Activated naive CD8-positive, alpha-beta T cell treated with anti-CD3 and anti-CD28 coated beads, Interleukin-2, amount 50 U/mL, for 16 hours (primary cell): ENCODE data around the gene C10orf53.

Experiments used
- DNase-seq: peaks from one replicate; pipeline ENCODE4 v3.0.0-alpha.2; 2020; ENCODE audit warnings: low read depth, low spot score

Gene C10orf53

DNA sequence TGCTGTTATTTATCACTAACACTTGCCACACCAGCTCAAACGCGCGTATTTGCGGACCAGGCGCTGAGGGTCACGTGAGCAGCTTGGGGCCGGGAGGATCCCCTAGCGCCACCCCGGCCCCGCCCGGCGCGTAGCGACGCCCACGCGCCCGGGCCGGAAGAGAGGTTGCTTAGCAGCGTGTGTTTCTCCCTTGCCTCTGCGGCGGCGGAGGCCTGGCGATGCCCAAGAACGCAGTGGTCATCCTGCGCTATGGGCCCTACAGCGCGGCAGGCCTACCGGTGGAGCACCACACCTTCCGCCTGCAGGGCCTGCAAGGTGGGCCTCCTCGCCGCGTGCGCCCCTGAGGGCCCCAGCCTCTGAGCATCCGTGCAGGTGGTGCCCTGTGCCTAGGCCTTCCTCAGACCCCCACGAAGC lies at the start of gene C10orf53:
Gene C10orf53 (plus strand): TSS at position 172 of the 414 bp plus-strand sequence. CDS start 47 bp downstream, at position 219.
- no peak for DNase-seq

- no peak for DNase-seq
Measured at GRCh38 chr10:49631975-49632374, 47.5 kb upstream of the C10orf53 start.

DNA sequence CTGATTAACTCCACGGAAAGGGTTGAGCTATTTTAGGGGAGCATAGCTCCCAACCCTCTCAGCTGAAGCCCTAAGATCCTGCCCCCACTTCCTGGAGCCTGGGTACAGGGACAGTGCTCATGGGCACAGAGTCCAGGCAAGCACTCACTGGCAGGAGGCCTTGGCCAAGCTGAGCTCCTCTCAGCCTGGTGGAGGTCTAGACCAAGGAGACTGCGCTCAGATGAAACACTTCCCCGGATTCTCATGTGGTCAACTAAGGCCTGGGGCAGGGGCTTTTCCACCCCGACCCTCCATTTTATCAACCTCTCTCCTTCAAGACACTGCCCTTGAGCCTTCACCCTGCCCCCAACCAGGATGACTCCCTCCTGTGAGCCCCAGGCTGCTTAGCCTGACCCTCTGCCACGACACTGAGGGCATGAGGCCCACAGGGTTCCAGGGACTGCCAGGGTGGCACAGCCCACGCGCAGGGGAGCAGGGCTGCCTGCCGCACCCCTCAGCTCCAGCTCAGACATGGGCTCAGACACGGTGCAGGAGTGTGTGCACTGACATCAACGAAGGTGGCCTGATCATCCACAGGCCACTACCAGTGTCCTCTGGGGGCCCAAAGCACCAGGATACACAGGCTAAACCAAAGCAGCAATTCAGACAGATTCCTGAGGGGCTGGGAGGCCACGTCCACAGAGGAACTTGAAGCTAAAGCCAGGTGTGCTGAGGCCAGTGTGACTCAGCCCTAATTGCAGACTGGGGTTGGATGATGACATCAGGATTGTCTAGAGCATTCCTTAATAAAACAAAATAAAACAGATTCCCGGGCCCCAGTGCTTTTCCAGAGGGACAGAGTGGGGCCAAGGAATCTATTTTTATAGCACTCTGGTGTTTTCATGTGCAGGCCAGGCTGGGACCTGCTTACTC lies 46.8 kb upstream of the C10orf53 start:
- no peak for DNase-seq

GRCh38 chr10:49633327-49634068 lies 46.0 kb upstream of the C10orf53 start:
- no peak for DNase-seq

DNA sequence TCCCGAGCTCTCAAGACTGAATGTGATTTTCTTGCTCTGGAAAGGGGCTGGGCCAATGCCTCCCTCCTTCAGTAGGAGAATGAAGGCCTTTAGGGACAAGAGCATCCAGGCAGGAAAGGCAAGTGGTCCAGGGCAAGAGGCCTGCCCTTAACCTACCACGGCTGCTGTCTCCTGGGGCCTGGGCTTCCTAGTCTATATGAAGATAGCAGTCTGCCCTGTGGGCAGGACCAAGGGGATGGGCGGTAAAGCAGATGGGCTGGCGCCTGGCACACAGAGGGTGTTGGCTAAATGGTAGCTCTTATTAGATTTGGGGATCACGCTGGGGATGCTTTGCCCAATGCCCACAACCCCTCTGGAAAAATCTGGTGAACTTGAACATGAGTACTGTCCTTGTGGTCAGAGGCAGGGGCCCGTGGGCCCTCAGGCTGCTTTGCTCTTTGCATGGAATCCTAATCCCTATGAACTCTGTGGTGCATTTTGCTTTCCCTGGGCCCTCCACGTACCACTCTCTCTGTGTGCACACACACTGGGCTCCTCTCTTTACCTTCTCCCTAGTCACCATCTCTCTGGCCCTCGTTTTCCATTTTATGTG lies 45.3 kb upstream of the C10orf53 start:
- DNase-seq = no peak

DNA sequence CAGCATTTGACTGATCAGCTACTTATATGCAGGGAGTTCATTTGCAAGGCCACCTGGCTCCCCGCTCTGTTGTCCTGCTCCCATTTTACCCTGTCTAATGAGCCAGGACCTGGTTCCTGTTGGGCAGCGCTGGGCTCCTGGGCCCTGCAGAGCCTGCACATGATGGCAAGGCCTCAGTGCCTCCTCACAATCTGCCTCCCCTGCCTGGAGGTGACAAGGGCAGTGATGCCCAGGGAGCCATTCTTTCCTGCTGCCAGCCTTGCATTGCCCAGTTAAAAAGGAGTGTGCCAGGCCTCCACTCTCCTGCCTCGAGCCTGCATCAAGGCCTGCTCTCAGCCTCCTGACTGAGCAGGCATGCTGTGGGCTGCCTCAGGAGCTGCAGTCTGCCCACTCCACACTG lies 37.1 kb upstream of the C10orf53 start:
- no peak for DNase-seq

- no peak for DNase-seq
Measured at GRCh38 chr10:49643241-49644034, 36.0 kb upstream of the C10orf53 start.

DNA sequence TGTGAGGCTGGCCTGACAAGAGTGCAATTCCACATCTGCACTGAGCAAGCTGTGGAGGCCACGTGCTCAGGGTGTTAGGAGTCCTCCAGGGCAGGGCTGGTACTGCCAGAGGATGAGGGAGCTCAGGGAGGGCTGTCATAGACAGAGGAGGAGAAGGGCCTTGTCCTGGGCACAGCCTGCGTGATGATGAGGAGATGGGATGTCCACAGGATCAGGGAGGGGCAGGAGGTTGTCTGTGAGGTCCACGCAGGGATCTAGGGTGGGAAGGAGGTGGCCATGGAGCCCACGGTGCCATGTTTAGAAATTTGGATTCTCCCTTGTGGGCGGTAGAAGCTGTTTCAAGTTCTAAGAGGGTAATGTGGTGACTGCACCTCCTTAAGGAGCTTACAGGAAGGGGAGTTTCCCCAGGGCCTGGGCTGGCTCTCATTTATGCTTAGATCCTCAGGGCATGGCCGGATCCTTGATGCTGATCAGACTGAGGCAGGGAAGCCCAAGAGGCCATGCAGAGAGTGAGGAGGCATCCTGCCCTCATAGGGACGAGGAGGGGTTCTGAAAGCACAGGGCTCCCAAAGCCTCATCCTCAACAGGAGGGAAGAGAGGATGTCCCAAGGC lies 35.3 kb upstream of the C10orf53 start:
- DNase-seq = no peak

DNA sequence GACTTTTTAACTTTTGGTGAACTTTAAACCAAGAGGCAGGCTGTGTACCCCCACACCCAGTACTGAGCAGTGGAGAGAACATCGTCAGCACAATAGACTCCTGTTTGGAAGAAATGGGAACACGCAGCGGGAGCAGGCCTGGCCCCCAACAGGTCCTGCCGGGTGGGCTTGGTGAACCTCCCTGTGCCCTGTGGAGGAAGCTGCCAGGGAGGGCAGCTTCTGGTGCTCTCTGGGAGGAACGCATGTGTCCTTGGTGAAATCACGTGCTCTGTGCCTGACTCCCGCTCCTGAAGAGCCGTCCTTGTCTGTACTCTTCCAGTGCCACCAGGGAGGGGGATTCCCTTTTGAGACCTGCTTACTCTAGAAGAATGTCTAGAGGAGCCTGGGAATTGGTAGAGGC lies 34.0 kb upstream of the C10orf53 start:
- DNase-seq = no peak

DNA sequence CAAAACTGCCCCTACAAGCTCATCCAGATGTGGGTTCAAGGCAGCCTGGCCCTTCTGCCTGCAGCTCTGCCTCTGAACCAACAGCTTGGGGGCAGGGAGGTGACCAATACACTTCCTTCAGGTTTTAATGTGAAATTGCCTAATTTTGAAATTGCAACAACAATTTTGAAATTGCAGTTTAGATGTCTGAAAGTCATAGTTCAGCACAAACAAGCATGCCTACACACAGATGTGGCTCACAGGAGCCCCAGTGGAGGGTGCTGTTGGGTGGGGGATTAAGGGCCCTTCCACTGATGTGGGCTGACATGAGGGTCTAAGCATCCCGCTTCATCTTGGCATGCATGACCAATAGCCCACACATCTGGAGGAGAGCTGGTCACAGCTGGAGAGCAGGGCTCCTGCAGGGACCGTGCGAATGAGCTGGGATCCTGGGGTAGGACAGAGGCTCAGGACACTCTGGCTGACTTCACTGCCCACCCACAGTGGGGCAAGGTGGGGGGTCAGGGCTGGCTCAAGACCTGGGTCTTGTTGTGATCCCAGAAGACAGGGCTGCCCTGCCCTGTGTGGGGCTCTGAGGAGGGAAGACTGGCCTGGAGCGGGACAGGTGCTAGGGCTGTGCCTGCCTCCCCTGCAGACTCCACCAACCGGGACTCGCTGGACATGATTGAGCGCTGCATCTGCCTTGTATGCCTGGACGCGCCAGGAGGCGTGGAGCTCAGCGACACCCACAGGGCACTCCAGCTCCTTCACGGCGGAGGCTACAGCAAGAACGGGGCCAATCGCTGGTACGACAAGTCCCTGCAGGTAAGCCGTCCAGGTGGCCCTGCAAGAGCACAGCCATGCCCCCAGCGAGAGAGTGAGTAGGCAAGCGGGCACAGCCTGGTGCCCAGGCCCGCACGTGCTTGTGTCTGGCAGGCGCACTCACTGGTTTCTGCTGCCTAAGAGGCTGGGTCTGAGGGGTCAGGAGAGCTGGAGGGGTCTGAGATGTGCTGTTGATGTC lies 33.3 kb upstream of the C10orf53 start:
- no peak for DNase-seq

DNA sequence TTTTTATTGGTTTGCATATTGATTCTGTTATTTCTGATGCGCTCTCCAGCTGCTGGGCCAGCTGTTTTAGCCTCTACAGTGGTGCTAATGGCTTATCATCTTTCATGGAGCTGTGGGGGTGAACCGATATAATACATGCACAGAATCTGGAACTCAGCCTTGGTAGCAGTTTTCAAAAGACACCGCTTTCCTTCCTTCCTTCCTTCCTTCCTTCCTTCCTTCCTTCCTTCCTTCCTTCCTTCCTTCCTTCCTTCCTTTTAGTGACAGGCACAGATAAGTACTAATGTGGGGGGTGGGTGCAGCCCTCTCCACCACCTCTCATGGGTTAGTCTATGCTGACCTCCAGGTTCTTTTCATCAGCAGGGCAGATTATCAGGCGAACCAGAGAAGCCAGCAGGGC lies 31.9 kb upstream of the C10orf53 start:
- no peak for DNase-seq

GRCh38 chr10:49647985-49648795 lies 31.3 kb upstream of the C10orf53 start:
- DNase-seq = no peak

DNA sequence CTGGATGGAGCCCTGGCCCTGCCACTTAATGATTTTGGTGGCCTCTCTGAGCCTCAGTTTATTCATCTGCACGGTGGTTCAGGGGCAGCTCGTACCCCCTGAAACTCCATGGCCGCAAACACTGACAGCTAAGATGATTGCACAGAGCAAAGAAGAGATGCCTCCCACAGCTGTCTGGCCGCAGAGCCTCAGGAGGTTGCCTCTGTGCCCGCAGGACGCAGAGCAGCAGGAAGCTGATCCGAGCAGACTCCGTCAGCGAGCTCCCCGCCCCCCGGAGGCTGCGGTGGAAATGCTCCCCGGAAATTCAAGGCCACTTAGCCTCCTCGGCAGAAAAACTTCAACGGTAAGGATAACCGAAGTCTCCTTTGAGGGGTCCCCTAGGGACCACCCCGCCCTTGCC lies 30.2 kb upstream of the C10orf53 start:
- DNase-seq = no peak

DNA sequence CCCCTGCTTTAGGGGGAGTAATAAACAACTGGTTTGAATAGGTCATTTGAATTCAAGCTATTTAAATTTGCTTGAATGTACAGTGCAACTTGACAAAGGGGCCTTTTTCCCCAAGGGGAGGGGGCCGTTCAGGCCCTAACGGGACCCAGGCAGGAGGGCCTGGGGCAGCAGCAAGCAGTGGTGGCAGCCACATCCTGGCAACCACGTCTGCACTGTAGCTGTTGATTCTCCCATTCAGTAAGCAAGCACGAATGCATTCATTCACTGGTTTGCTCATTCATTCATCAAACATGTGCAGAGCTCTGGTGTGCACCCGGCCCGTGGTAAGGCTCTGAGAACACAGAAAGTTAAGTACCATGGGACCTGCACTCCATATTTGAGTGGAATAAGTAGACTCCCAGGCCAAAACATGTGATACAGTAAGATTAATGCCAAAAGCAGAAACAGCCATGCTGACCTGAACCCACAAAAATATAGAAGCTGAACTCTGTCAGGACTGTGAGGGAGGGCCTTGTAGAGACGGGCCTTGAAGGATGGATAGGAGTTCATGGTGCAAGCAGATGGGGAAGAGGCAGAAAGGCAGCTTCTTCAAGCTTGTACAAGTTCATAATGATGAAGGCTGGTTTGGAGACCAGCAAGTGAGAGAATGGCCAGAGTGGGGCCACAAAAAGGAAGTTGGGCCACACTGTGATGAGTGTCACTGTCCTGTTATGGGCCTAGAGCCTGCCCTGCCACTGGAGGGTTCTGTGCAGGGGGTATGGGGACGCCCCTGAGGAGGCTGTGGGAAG lies 29.3 kb upstream of the C10orf53 start:
- no peak for DNase-seq

DNA sequence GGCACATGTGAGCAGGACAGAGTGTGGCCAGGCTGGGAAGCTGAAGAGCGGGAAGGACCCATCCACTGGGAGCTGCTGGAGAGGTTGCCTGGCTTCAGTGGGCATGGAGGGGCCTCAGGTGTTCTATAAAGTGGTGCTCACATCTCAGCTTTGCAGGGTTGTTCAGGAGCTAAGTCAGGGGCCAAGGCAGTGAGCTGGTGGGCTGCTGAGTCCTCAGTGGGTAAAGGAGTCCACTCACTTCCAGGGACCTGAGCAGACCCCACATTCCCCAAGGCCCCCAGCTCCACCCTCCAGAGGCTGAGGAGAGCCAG lies 28.8 kb upstream of the C10orf53 start:
- DNase-seq = no peak

DNA sequence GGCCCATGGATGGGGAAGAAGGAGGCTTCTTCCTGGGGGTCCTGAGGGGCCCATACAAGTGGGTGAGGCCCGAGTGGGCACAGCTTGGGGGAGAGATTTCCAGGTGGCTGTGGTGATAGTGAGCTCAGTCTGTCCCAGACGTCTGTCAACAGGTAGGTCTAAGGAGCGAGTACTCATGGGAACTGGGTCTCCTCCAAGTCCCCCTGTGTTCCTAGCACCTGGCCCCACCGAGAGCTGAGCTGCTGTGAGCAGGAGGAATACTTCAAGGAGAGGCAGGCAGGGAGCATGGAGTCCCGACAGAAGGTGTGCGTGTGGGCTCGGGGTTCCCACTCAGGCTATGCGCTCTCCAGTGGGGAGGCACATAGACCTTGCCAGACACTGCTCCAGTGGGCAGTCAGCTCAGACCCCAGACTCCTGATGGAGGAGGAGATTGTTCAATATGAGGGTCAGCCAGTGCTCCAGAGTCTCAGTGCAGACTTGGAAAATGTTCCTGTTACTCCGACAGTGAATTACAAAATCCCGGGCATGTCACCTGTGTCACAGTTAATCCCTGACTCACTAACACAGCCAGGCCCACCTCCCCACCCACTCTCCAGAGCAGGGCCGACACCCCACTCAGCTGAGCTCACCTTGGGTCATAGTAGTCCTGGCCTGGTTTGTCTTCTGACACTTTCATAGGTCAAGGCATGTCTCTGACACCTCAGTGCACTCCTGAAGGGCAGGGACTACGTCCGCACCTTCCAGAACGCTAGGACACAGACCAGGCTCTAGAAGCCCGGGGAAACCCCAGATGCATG lies 28.2 kb upstream of the C10orf53 start:
- no peak for DNase-seq

- no peak for DNase-seq
Measured at GRCh38 chr10:49651917-49652316, 27.5 kb upstream of the C10orf53 start.
